OCI-LY3 (cell line): ENCODE results near the gene GAB2.

Experiments
- EZH2phosphoT487 ChIP-seq: fragments of 200-600 bp; shearing (Covaris generic); IDR thresholded peaks from 2 replicates; pipeline ENCODE4 v1.6.1; 2018; ENCODE audit warnings: antibody characterized with exemption, mixed run types, low read depth
- TF ChIP-seq, protein P1 (sequence below): fragments of 200-600, 300-600 bp; sonication (generic); IDR thresholded peaks from 2 replicates; pipeline ENCODE4 v1.5.1; 2014; ENCODE audit warnings: antibody characterized with exemption, low read length, low read depth

DNA sequence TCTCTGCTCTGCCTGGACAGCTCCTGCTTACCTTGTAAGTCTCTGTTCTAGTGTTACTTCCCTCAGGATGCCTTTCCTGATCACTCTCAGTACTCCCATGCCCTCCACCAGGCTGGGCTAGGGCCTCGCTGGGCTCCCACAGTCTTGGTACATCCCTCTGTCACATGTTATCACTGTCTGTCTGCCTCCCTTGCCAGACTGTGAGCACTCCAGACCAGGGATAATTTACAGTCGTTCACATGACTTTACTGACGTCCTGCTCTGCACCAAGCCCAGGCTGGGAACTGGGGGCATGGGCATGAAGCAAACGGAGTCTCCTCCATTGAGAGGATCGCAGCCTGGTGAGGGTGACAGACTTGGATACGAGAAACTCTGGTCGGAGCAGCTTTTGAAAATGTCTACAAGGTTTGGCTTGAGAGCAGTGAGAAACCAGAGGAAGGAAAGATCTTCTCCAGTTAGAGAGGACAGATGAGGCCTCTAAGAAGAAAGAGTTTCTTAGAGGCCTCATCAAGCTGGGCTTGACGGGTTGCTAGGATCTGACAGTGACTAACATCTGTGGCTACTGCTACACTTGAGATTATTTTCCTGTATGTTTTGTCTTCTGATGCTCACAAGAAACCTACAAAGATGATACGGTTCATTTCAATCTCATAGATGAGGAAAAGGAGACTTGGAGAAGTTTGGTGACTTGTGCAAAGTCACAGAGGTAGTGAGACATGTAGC is 216.4 kb downstream of the GAB2 start:
- TF ChIP-seq, protein P1, sequence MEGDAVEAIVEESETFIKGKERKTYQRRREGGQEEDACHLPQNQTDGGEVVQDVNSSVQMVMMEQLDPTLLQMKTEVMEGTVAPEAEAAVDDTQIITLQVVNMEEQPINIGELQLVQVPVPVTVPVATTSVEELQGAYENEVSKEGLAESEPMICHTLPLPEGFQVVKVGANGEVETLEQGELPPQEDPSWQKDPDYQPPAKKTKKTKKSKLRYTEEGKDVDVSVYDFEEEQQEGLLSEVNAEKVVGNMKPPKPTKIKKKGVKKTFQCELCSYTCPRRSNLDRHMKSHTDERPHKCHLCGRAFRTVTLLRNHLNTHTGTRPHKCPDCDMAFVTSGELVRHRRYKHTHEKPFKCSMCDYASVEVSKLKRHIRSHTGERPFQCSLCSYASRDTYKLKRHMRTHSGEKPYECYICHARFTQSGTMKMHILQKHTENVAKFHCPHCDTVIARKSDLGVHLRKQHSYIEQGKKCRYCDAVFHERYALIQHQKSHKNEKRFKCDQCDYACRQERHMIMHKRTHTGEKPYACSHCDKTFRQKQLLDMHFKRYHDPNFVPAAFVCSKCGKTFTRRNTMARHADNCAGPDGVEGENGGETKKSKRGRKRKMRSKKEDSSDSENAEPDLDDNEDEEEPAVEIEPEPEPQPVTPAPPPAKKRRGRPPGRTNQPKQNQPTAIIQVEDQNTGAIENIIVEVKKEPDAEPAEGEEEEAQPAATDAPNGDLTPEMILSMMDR = no peak
- no peak for TF ChIP-seq EZH2phosphoT487
